Measurements from ENCODE around the gene ANKS6.

Gene ANKS6

DNA sequence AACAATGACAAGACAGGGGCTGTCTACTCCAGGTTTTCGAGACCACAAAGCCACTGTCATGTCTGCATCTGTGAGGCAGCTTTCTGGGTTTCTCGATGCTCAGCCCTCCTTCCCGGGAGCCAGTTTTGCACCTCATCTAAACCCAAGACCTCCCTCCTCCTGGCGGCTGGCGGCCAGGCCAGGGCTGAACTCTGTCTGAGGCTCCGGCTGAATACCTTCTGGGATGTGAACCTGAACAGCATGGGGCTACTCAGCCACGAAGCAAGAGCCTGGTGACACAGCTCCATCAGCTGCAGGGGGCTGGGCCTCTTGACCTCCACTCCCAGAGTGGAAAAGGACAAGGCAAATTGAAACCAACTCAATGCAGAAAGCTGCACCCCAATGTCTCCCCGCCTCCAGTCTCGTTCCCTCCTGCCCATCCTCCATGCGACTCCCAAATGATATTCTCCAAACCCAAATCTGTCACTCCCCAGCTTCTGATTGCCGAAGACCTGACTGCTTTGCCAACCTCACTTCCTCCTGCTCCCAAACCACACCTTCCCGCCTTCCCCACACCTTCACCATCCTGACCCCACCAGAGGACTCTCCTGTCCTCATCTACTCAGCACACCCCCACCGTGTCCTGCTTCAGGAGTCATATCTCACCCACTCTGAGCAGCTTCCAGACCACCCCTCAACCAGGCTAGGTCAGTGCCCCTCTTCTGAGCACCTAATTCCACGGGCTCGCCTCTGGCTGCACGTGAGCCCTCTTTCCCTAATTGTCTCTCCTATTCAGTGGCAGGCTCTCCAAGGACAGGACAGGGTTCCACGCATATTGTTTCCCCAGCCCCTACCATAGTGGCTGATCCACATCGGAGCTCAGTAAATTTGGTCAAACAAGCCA is 4.5 kb downstream of the ANKS6 start:
- Histone ChIP-seq H3K27ac (ENCODE audit: low read length) (no peak overlapping the region), H4K20me1 (ENCODE audit: insufficient read depth, low read length) (no peaks in the 10 kb centered on the region), H3K4me2 (ENCODE audit: insufficient read depth, low read length) (no peak overlapping the region)

DNA sequence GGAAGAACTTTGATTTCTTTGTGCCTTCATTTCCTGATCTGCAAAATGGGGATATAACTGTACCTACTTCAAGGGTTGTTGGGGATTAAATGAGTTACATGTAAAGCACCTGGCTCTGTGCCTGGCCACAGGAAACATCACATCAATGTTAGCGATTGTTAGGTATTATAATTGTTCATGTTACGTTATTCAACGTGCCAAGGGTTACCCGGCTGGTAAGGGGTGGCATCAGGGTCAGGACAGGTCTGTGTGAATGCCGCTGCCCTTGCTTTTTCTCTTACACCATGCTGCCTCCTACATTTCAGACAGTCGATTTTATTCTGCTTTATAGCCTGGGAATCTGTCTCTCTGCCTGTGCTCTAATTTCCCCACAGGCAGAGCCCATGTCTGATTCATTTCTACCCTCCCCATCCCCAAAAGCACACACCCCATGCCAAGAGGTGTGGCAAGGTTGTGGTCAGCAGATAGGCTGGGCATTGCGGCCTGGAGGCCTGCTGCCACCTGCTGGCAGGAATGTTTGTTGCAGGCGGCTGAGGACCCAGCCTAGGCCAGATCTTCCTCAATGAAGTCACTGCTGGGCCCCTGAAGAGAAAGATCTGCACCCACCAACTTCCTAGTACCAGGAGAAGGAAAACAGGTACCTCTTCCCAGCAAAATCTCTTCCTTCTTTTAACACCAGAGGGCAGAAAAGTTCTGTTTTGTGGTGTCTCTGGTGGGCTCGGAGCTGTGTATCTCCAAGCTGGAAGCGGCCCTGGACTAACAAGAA is 5.3 kb downstream of the ANKS6 start:
- Histone ChIP-seq H3K9me3 (ENCODE audit: insufficient read depth, low read length, severe bottlenecking) (no peaks in the 10 kb centered on the region), H3K9ac (ENCODE audit: low read depth, low read length) (no peak overlapping the region), H4K20me1 (ENCODE audit: insufficient read depth, low read length) (no peaks in the 10 kb centered on the region), H3K27me3 (ENCODE audit: insufficient read depth, low read length, poor library complexity) (peaks cover 3% of the 10 kb centered on the region), H3K79me2 (ENCODE audit: insufficient read depth, low read length) (no peaks in the 10 kb centered on the region), H3K27ac (ENCODE audit: low read length) (no peak overlapping the region), H3K36me3 (ENCODE audit: insufficient read depth, low read length) (peaks cover 3% of the 10 kb centered on the region; the same call in 1 of the 2 replicates), H3K4me2 (ENCODE audit: insufficient read depth, low read length) (no peak overlapping the region), H2AFZ (ENCODE audit: low read depth, low read length) (no peak overlapping the region), H3K4me1 (ENCODE audit: insufficient read depth, low read length) (peaks cover 14% of the 10 kb centered on the region), H3K4me3 (ENCODE audit: low read depth in 1 of 2, low read length in 2 of 2) (no peak overlapping the region)
- DNase-seq, result peak; percentile 41
- no peak for TF ChIP-seq EZH2 (IDR thresholded peaks at IDR 0.05; ENCODE audit: borderline replicate concordance, low read depth, low read length, severe bottlenecking)
- peak; percentile 86 for TF ChIP-seq CTCF (IDR thresholded peaks at IDR 0.05; ENCODE audit: borderline replicate concordance, extremely low read depth, low read length, poor library complexity, severe bottlenecking)
- peak; percentile 74 for ATAC-seq (ENCODE audit: insufficient read depth, low read depth)

More for the DNA sequence above, 4.5 kb downstream of the ANKS6 start:
- H3K9ac ChIP-seq (ENCODE audit: low read depth, low read length), result no peak overlapping the region
- no peaks in the 10 kb centered on the region for H3K9me3 ChIP-seq (ENCODE audit: insufficient read depth, low read length, severe bottlenecking)
- H3K79me2 ChIP-seq (ENCODE audit: insufficient read depth, low read length), result no peaks in the 10 kb centered on the region
- H3K36me3 ChIP-seq (ENCODE audit: insufficient read depth, low read length), result peaks cover 3% of the 10 kb centered on the region; the same call in 1 of the 2 replicates
- H3K4me1 ChIP-seq (ENCODE audit: insufficient read depth, low read length), result peaks cover 19% of the 10 kb centered on the region
- peaks cover 6% of the 10 kb centered on the region for H3K27me3 ChIP-seq (ENCODE audit: insufficient read depth, low read length, poor library complexity)
- no peak overlapping the region for H2AFZ ChIP-seq (ENCODE audit: low read depth, low read length)
- no peak for DNase-seq
- no peak for TF ChIP-seq EZH2 (IDR thresholded peaks at IDR 0.05; ENCODE audit: borderline replicate concordance, low read depth, low read length, severe bottlenecking)
- no peak for TF ChIP-seq CTCF (IDR thresholded peaks at IDR 0.05; ENCODE audit: borderline replicate concordance, extremely low read depth, low read length, poor library complexity, severe bottlenecking)
- H3K4me3 ChIP-seq (ENCODE audit: low read depth in 1 of 2, low read length in 2 of 2), result no peak overlapping the region
- no peak for ATAC-seq (ENCODE audit: insufficient read depth, low read depth)

DNA sequence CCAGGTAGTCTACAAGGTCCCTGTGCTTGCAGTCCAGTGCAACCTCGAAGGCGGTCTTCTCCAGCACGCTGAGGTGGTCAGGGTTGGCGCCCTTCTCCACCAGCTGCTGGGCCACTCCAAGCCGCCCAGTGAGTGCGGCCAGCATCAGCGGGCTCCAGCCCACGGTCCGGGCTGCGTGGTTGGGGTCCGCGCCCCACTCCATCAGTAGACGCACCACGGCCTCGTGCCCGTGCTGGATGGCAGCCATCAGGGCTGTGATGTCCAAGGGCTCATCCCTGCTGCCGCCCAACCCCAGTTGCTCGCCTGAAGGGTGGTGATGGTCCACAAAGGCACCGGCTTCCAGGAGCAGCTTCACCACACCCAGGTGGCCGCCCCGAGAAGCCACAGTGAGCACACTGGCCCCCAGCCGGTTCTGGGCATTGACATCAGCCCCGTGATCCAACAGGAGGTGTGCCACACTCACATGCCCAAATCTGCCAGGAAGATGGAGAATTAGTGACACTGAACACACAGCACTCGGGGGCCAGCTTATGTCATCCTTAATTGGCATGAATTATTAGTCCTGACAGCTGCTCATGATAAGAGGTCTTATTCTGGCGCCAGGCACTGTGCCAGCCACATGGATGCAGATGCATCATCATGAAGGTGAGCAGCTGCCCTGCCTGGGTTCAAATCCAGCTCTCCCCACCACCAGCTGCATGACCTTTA is 6.1 kb downstream of the ANKS6 start:
- no peak for DNase-seq
- Histone ChIP-seq H3K36me3 (ENCODE audit: insufficient read depth, low read length) (peaks cover 3% of the 10 kb centered on the region; the same call in 1 of the 2 replicates), H2AFZ (ENCODE audit: low read depth, low read length) (no peak overlapping the region), H4K20me1 (ENCODE audit: insufficient read depth, low read length) (no peaks in the 10 kb centered on the region), H3K9ac (ENCODE audit: low read depth, low read length) (no peak overlapping the region), H3K79me2 (ENCODE audit: insufficient read depth, low read length) (no peaks in the 10 kb centered on the region), H3K4me2 (ENCODE audit: insufficient read depth, low read length) (no peak overlapping the region), H3K27ac (ENCODE audit: low read length) (no peak overlapping the region), H3K9me3 (ENCODE audit: insufficient read depth, low read length, severe bottlenecking) (no peaks in the 10 kb centered on the region), H3K27me3 (ENCODE audit: insufficient read depth, low read length, poor library complexity) (peaks cover under 1% of the 10 kb centered on the region), H3K4me3 (ENCODE audit: low read depth in 1 of 2, low read length in 2 of 2) (no peak overlapping the region), H3K4me1 (ENCODE audit: insufficient read depth, low read length) (peaks cover 7% of the 10 kb centered on the region)
- ATAC-seq (ENCODE audit: insufficient read depth, low read depth), result no peak
- TF ChIP-seq CTCF (IDR thresholded peaks at IDR 0.05; ENCODE audit: borderline replicate concordance, extremely low read depth, low read length, poor library complexity, severe bottlenecking) (no peak), EZH2 (IDR thresholded peaks at IDR 0.05; ENCODE audit: borderline replicate concordance, low read depth, low read length, severe bottlenecking) (no peak)

Measured in DND-41 (cell line).